Activated CD8-positive, alpha-beta T cell treated with anti-CD3 and anti-CD28 coated beads for 36 hours (primary cell): ENCODE data around the gene GRM8. TPM values are rescaled to one million over a fixed set of nuclear protein-coding genes. Genes with fewer than 3 reads are reported as not detected.

Experiments used
- ATAC-seq: fragments of 200-7000 bp; cut with Tn5 transposase; one replicate; pipeline ENCODE4 v1.10.0; 2021; ENCODE audit warnings: mild to moderate bottlenecking, moderate library complexity
- CTCF ChIA-PET: fragments of 350-600 bp; sonication (Branson Sonifier 250); formaldehyde crosslinking; loops from one replicate; lab custom pipeline; 2021; ENCODE audit warnings: antibody characterized with exemption; lab: Charles Lee
- POLR2A ChIA-PET: fragments of 350-600 bp; sonication (Branson Sonifier 250); formaldehyde crosslinking; loops from one replicate; lab custom pipeline; 2021; ENCODE audit warnings: antibody characterized with exemption; lab: Charles Lee
- DNase-seq: peaks from one replicate; pipeline ENCODE4 v3.0.0-alpha.2; 2020
- H3K27ac Mint-ChIP-seq: one replicate; pipeline ENCODE4 v1.8.0; 2021; ENCODE audit warnings: mild to moderate bottlenecking, mixed read lengths
- H3K27me3 Mint-ChIP-seq: one replicate; pipeline ENCODE4 v1.8.0; 2021; ENCODE audit warnings: mixed read lengths
- H3K36me3 Mint-ChIP-seq: one replicate; pipeline ENCODE4 v1.8.0; 2021; ENCODE audit warnings: low read depth, mixed read lengths
- H3K4me1 Mint-ChIP-seq: one replicate; pipeline ENCODE4 v1.8.0; 2021; ENCODE audit warnings: low read depth, mixed read lengths
- H3K4me3 Mint-ChIP-seq: one replicate; pipeline ENCODE4 v1.8.0; 2021; ENCODE audit warnings: mild to moderate bottlenecking, moderate library complexity, mixed read lengths
- H3K9me3 Mint-ChIP-seq: one replicate; pipeline ENCODE4 v1.8.0; 2021; ENCODE audit warnings: mixed read lengths
- CTCF ChIP-seq: fragments of 200-600 bp; IDR thresholded peaks from one replicate; pipeline ENCODE4 v1.8.0; 2022; ENCODE audit warnings: antibody characterized with exemption, mild to moderate bottlenecking
- intact Hi-C: fragments of 100-400 bp; cut with micrococcal nuclease; formaldehyde crosslinking; loops from one replicate; pipeline ENCODE4 v1.10.0; 2022
- total RNA-seq, 2 experiments: library from RNA; stranded (reverse); gene quantifications; one replicate each; pipeline ENCODE4 v1.2.3, GENCODE V29; 2021

The GRM8 gene
- total RNA-seq, 2 experiments from 2014 or later = not detected

GRCh38 chr7:127089146-127089545 lies 163.6 kb downstream of the GRM8 start:
- no peak overlapping the region for H3K27ac Mint-ChIP-seq
- no peak overlapping the region for H3K4me3 Mint-ChIP-seq
- intact Hi-C loops = no loop called here
- no peaks in the 10 kb centered on the region for H3K4me1 Mint-ChIP-seq
- no peak for TF ChIP-seq CTCF
- no peaks in the 10 kb centered on the region for H3K27me3 Mint-ChIP-seq
- CTCF ChIA-PET = no interaction called here
- H3K36me3 Mint-ChIP-seq = no peaks in the 10 kb centered on the region
- no peaks in the 10 kb centered on the region for H3K9me3 Mint-ChIP-seq
- no peak for ATAC-seq
- POLR2A ChIA-PET = no interaction called here
- DNase-seq = no peak

GRCh38 chr7:127081539-127081938 lies 171.2 kb downstream of the GRM8 start:
- intact Hi-C loops = no loop called here
- ChIA-PET POLR2A (no interaction called here), CTCF (no interaction called here)
- Mint-ChIP-seq H3K4me1 (no peaks in the 10 kb centered on the region), H3K27ac (no peak overlapping the region), H3K9me3 (no peaks in the 10 kb centered on the region), H3K36me3 (no peaks in the 10 kb centered on the region), H3K4me3 (no peak overlapping the region), H3K27me3 (peaks cover 4% of the 10 kb centered on the region)
- no peak for DNase-seq
- ATAC-seq = no peak
- TF ChIP-seq CTCF = no peak

- TF ChIP-seq CTCF = no peak
- Mint-ChIP-seq H3K36me3 (no peaks in the 10 kb centered on the region), H3K4me3 (no peak overlapping the region), H3K9me3 (no peaks in the 10 kb centered on the region), H3K27ac (no peak overlapping the region), H3K27me3 (peaks cover 4% of the 10 kb centered on the region), H3K4me1 (no peaks in the 10 kb centered on the region)
- ATAC-seq (no peak), DNase-seq (no peak)
- intact Hi-C loops = no loop called here
- ChIA-PET POLR2A (no interaction called here), CTCF (no interaction called here)
These were observed 172.2 kb downstream of the GRM8 start for GRCh38 chr7:127080576-127080975.

GRCh38 chr7:127066974-127067373 lies 185.8 kb downstream of the GRM8 start:
- intact Hi-C loops = no loop called here
- H3K9me3 Mint-ChIP-seq = peaks cover 4% of the 10 kb centered on the region
- H3K36me3 Mint-ChIP-seq = no peaks in the 10 kb centered on the region
- H3K4me1 Mint-ChIP-seq = no peaks in the 10 kb centered on the region
- no peak overlapping the region for H3K27ac Mint-ChIP-seq
- DNase-seq (no peak), ATAC-seq (no peak)
- CTCF ChIA-PET = no interaction called here
- POLR2A ChIA-PET = no interaction called here
- H3K27me3 Mint-ChIP-seq = peaks cover 2% of the 10 kb centered on the region
- TF ChIP-seq CTCF = no peak
- H3K4me3 Mint-ChIP-seq = no peak overlapping the region

- POLR2A ChIA-PET = no interaction called here
- Mint-ChIP-seq H3K27me3 (peaks cover 3% of the 10 kb centered on the region), H3K27ac (no peak overlapping the region), H3K4me3 (no peak overlapping the region), H3K4me1 (no peaks in the 10 kb centered on the region), H3K36me3 (no peaks in the 10 kb centered on the region), H3K9me3 (peaks cover 4% of the 10 kb centered on the region)
- ATAC-seq = no peak
- CTCF ChIA-PET = no interaction called here
- TF ChIP-seq CTCF = no peak
- intact Hi-C loops = no loop called here
- no peak for DNase-seq
These were observed 193.3 kb downstream of the GRM8 start for GRCh38 chr7:127059475-127059874.
